HG03060 (cell line): ENCODE data around the gene ZMYND15.
"Not testable (repeated sequence)": the region's sequence is repeated elsewhere in the genome, so short reads cannot be mapped to it uniquely, and the experiment has no call there.

Experiments
- ATAC-seq: cut with Tn5 transposase; IDR thresholded peaks from one replicate; pipeline ENCODE4 v1.9.1; 2021; ENCODE audit warnings: low read depth, moderate number of reproducible peaks; ENCODE audit not compliant: unreplicated experiment

ZMYND15 gene

GRCh38 chr17:4714340-4715062 lies 25.1 kb upstream of the ZMYND15 start:
- ATAC-seq, result not testable (repeated sequence)

GRCh38 chr17:4715063-4715744 lies 24.4 kb upstream of the ZMYND15 start:
- no peak for ATAC-seq

- ATAC-seq, result no peak
Measured at GRCh38 chr17:4716081-4716480, 23.6 kb upstream of the ZMYND15 start.

GRCh38 chr17:4717791-4718190 lies 21.8 kb upstream of the ZMYND15 start:
- ATAC-seq, result no peak

GRCh38 chr17:4718276-4718675 lies 21.4 kb upstream of the ZMYND15 start:
- no peak for ATAC-seq

- ATAC-seq, result no peak
Measured at GRCh38 chr17:4719146-4719545, 20.5 kb upstream of the ZMYND15 start.

- ATAC-seq, result no peak
Measured at GRCh38 chr17:4719684-4720221, 19.9 kb upstream of the ZMYND15 start.

GRCh38 chr17:4720787-4721186 lies 18.8 kb upstream of the ZMYND15 start:
- ATAC-seq, result no peak

GRCh38 chr17:4721203-4722135 lies 18.2 kb upstream of the ZMYND15 start:
- ATAC-seq, result no peak

- no peak for ATAC-seq
Measured at GRCh38 chr17:4722678-4723240, 16.9 kb upstream of the ZMYND15 start.

GRCh38 chr17:4724650-4725049 lies 15.0 kb upstream of the ZMYND15 start:
- ATAC-seq, result no peak

GRCh38 chr17:4725646-4726310 lies 13.9 kb upstream of the ZMYND15 start:
- ATAC-seq, result no peak

- ATAC-seq, result no peak
Measured at GRCh38 chr17:4728124-4728523, 11.5 kb upstream of the ZMYND15 start.

- ATAC-seq, result no peak
Measured at GRCh38 chr17:4733073-4733531, 6.5 kb upstream of the ZMYND15 start.

GRCh38 chr17:4734857-4735475 lies 4.7 kb upstream of the ZMYND15 start:
- ATAC-seq, result no peak

GRCh38 chr17:4735876-4736651 lies 3.6 kb upstream of the ZMYND15 start:
- ATAC-seq, result no peak

GRCh38 chr17:4738136-4739121 lies 1.2 kb upstream of the ZMYND15 start:
- ATAC-seq, result no peak

GRCh38 chr17:4740025-4740351 lies 355 bp downstream of the ZMYND15 start:
- no peak for ATAC-seq
